Stimulated activated CD4-positive, alpha-beta T cell treated with anti-CD3 and anti-CD28 coated beads, Interleukin-15, amount 100 ng/mL, for 48 hours (primary cell): ENCODE results near the gene PRSS57.

ENCODE experiments used
- DNase-seq, 2 donors: peaks; one replicate each; pipeline ENCODE4 v3.0.0-alpha.2; 2020; ENCODE audit warnings: low read depth in 2 of 2

The PRSS57 gene

GRCh38 chr19:652467-653389 lies 42.5 kb downstream of the PRSS57 start:
- DNase-seq: no peak

DNA sequence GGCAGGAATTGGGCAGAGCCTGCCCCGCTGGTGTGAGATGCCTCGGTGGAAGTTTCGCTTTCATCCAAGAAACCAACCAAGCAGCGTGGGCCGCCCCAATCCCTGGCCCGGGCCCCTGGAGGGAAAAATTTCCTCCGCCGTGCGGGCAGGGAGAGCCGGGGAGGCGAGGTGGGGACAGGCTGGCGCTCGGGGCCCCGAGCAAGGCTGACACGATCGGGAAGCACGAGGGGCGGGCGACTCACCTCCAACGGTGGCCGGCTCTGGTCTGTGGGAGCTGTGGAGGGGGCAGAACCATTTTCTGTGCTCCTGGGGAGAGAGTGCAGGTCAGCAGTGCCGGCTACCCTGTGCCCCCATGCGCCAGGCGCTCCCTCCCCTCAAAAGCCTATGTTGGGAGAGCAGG lies 43.3 kb downstream of the PRSS57 start:
- DNase-seq: no peak

- no peak for DNase-seq
Observed at GRCh38 chr19:651114-651818, 44.0 kb downstream of the PRSS57 start.

GRCh38 chr19:650121-650520 lies 45.1 kb downstream of the PRSS57 start:
- no peak for DNase-seq

DNA sequence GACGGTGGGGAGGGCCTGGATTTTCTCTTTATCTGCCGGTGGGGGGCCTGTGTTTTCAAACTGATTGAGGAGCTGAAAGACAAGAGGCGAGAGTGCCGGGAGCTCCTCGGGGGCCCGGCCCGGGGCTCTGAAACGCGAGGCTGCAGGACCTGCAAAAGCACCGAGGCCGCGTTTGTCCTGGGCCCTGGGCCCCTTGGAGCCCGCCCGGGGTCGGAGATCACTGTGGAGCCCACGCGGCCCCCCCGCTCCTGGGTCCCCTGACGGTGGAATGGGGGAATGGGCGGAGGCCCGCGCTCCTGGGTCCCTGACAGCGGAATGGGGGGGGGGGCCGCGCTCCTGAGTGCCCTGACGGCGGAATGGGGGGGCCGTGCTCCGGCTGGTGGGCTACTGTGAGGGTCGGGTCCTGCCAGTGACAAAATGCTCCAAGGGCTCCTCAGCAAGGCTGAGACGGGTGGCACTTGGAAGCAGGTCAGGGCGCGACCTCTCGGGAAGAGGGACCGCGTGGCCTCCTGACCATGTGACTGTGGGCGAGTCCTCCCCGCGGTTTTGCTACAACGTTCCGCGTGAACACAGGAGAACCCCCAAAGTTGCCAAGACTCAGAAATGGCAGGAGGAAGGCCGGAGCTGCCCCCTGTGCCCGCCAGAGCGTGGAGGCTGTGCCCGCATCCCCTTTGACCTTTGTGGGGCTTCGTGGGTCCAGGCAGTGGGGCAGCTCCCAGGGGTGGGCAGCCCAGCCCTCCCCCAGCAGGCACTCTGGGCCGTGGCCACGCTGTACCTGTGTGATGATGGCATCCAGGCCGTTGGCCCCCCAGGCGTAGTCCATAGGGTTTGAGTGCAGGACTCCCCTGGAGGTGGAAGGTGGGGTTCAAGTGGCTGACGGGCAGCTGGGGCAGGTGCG lies 46.1 kb downstream of the PRSS57 start:
- DNase-seq: no peak

- DNase-seq: no peak
Observed at GRCh38 chr19:648305-648704, 46.9 kb downstream of the PRSS57 start.

GRCh38 chr19:647566-648284 lies 47.5 kb downstream of the PRSS57 start:
- no peak for DNase-seq

GRCh38 chr19:646779-647565 lies 48.3 kb downstream of the PRSS57 start:
- no peak for DNase-seq

- DNase-seq: no peak
Observed at GRCh38 chr19:645912-646778, 49.1 kb downstream of the PRSS57 start.

DNA sequence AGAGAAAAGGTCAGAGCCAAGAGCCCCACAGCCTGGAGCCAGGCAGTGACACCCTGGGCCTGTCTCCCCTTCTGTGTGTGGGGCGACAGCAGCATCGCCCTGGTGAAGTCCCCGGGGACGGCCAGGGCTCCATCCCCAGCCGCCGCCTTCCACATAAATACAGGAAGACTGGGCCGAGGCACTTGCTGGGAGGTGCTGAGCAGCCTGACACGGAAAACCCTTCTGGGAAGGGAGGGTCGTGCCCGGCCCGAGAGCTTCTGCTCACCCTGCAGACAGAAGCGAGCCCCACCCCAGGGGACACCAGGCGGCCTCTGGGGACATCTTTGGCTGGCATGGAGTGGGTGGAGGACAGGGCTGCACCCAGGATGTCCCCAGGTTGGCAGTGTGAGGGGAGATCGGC lies 50.5 kb downstream of the PRSS57 start:
- no peak for DNase-seq

DNA sequence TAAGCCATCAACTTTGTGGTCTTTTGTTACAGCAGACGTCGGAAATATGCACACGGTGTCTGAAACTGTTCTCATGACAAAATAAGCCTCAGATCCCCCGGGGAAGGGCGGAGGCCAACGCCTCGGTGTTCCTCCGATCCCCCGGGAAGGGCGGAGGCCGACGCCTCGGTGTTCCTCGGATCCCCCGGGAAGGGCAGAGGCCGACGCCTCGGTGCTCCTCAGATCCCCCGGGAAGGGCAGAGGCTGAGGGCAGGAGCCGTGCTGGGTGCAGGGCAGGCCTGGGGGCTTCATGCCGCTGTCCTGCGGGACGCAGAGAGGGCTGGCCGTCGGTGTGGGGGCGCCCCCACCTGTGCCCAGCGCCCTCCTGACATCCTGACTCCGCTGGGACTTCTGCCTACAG lies 50.9 kb downstream of the PRSS57 start:
- no peak for DNase-seq

GRCh38 chr19:643736-644135 lies 51.5 kb downstream of the PRSS57 start:
- no peak for DNase-seq

GRCh38 chr19:642767-643727 lies 52.2 kb downstream of the PRSS57 start:
- DNase-seq: no peak

- DNase-seq: no peak
Observed at GRCh38 chr19:641702-642101, 53.5 kb downstream of the PRSS57 start.

DNA sequence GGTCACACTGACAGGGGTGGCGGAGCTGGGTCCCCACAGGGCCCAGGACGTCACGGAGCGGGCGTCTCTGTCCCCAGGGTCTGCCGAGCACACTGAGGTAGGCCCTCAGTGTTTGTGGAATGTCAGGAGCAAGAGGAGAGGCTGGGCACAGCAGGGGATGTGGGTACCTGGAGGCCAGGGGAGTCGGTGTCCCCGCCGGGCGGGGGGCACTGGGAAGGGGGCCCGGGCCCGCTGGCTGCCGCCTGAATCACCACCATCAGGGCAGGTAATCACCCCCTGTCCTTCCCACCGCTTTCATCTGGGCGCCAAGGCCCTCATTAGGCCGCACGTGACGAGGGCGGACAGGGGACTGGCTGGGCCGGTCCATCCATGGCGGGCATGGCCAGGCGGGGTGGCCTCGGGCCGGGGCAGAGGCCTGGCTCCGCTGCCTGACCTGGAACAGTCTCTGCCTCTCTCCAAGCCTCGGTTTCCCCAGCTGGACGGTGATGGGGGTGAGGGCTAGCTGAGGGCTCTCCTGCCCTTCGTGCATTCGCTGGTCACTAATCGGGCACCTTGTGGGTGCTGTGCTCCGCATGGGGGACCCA lies 54.6 kb downstream of the PRSS57 start:
- DNase-seq: no peak

DNA sequence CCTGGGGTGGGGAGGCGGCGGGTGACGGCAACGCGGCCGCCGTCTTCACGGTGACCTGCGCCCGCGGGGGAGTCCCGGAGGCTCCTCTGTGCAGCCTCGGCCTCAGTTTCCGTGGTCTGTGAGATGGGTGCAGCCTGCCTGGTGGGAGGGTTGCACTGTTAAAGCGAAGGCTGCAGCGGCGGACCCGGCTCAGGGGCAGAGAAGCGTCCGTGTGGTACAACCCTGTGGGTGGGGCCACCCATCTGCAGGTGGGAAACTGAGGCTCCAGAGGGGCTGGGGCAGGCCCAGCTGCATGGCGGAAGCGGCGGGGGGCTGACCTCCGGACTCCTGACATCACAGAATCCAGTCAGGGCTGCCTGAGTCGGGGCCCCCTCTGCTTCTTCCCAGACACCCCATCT lies 55.1 kb downstream of the PRSS57 start:
- DNase-seq: no peak

DNA sequence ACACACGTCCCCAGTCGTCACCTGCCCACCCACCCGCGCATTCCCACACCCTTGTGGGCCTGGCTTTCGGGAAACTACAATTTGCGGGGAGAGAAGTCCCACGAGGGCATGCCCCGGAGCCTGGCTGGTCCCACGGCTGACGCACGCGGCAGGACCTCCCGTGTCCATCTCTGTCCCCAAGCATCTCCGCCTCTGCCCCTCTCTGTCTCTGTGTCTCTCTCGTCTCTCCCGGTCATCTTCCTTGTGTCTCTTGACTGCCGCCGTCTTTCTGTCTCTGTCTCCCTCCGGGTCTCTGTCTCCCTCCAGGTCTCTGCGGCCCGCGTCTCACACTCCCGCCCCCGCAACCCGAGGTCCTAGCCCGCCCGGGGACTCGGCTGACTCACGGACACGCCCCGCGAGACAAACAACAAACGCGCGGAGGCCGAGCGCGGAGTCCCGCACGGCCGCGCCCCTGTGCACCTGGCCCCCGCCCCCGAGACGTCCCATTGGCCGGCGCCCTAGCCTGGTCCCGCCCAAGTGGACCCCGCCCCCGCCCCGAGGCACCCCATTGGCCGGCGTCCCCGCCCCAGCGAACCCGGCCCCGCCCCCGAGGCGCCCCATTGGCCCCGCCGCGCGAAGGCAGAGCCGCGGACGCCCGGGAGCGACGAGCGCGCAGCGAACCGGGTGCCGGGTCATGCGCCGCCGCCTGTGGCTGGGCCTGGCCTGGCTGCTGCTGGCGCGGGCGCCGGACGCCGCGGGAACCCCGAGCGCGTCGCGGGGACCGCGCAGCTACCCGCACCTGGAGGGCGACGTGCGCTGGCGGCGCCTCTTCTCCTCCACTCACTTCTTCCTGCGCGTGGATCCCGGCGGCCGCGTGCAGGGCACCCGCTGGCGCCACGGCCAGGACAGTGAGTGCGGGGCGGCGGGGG lies 55.7 kb downstream of the PRSS57 start, which contains the start of gene FGF22:
Gene FGF22 (plus strand): TSS at position 627 of the 908 bp plus-strand sequence. CDS start 47 bp downstream, at position 674.
- DNase-seq: peak; percentile 88 to 96
